Measurements from ENCODE around the gene LHX5. TPM values are rescaled to one million over a fixed set of nuclear protein-coding genes. Genes with fewer than 3 reads are reported as not detected.

The LHX5 gene
- total RNA-seq, 1 experiment from 2014 or later: not detected

DNA sequence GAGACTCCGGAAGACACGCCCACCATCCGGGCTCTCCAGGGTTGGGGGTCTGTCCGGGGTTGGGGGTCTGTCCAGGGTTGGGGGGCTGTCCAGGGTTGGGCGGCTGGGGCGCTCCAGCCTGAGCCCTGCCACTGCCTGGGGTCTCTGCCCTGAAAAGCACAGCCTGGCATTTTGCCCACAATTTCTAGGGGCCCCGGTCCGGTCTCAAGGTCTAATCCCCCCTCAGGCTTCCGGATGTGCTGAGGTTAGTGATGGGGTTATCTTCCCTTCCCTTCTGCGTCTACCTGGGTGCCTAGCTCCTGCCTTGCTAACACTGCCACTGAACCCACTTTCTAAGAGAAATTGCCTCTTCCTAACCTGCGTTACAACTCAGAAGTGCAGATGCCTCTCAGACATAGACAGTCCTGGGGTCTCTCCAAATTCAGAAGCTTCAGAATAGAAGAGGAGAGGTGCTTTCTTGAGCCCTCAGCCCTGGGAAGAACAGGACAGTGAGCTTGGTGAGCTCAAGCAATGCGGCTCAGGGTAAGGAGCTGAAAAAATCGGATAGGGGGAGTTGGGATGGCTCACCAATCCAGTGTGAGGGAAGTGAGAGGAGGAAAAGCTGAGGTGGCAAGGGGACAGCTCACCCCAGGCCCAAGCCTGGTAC lies 5.7 kb downstream of the LHX5 start:
- no TSS peak for BruUV-seq (replicated peaks)
- Mint-ChIP-seq H3K9me3 (ENCODE audit: low read depth, unreplicated experiment) (peaks cover 3% of the 10 kb centered on the region), H3K36me3 (ENCODE audit: insufficient read depth, unreplicated experiment) (no peaks in the 10 kb centered on the region)

DNA sequence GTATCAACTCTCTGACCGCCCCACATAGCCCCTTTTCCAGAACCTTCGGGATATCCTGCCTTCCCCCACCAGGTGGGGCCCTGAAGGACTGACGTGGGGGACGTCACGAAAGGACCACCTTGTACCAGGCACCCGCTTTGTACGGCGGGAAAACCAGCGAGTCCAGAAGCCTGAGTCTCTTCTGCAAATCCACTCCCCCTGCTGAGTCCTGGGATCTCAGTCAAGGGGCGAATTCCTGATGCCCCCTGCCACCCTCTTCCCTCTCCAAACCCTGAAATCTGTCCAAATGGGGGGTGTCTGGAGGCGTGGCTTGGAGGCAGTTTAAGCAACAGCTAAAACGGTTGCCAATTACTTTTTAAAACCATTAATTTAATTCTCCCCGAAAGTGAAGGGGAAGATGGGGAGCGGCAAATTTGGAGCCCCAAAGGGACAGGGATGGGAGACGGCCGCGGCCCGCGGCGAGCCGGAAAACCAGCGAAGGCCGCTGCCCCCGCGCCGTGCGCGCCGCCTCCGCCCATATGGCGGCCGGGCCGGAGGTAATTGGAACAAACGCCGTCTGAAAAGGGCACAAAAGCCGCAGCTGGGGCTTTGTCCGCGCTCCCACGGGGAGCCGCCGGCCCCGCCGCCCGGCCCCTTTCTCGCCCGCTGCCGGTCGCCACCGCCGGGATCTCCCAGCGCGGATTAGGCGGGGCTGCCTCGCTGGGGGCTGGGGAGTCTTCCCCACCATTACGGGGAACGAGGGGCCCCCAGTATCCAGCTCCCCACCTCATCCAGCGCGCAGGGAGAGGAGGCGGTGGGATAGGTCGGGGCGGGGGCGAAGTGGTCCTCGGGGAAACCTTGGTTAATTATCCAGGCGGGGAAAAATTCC lies 6.6 kb downstream of the LHX5 start:
- TF ChIP-seq, protein P1, sequence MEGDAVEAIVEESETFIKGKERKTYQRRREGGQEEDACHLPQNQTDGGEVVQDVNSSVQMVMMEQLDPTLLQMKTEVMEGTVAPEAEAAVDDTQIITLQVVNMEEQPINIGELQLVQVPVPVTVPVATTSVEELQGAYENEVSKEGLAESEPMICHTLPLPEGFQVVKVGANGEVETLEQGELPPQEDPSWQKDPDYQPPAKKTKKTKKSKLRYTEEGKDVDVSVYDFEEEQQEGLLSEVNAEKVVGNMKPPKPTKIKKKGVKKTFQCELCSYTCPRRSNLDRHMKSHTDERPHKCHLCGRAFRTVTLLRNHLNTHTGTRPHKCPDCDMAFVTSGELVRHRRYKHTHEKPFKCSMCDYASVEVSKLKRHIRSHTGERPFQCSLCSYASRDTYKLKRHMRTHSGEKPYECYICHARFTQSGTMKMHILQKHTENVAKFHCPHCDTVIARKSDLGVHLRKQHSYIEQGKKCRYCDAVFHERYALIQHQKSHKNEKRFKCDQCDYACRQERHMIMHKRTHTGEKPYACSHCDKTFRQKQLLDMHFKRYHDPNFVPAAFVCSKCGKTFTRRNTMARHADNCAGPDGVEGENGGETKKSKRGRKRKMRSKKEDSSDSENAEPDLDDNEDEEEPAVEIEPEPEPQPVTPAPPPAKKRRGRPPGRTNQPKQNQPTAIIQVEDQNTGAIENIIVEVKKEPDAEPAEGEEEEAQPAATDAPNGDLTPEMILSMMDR (IDR thresholded peaks at IDR 0.05; ENCODE audit: unreplicated experiment): no peak
- peaks cover 23% of the 10 kb centered on the region for H3K4me1 Mint-ChIP-seq (ENCODE audit: low read depth, unreplicated experiment)
- no TSS peak for BruUV-seq (replicated peaks)
- H3K27me3 Mint-ChIP-seq (ENCODE audit: unreplicated experiment): peaks cover 98% of the 10 kb centered on the region
- peaks cover 3% of the 10 kb centered on the region for H3K9me3 Mint-ChIP-seq (ENCODE audit: low read depth, unreplicated experiment)
- intact Hi-C loops (cut with micrococcal nuclease; ENCODE audit: unreplicated experiment): loop anchor here (10.0 kb wide), 1 partner anchor 260 kb away; no protein-coding TSS in a partner anchor
- no peak for DNase-seq
- H3K36me3 Mint-ChIP-seq (ENCODE audit: insufficient read depth, unreplicated experiment): no peaks in the 10 kb centered on the region
- CTCF ChIA-PET: interaction anchor here (0.6 kb wide), 1 partner anchor 891 kb away, joined by 3 read pairs; no protein-coding TSS in a partner anchor
- no peak overlapping the region for H3K4me3 Mint-ChIP-seq (ENCODE audit: low read depth, unreplicated experiment)
- no peak overlapping the region for H3K27ac Mint-ChIP-seq (ENCODE audit: unreplicated experiment)

More for the DNA sequence above, 5.7 kb downstream of the LHX5 start:
- Mint-ChIP-seq H3K4me3 (ENCODE audit: low read depth, unreplicated experiment) (peak overlapping the region; percentile 17), H3K27ac (ENCODE audit: unreplicated experiment) (no peak overlapping the region), H3K4me1 (ENCODE audit: low read depth, unreplicated experiment) (peaks cover 23% of the 10 kb centered on the region), H3K27me3 (ENCODE audit: unreplicated experiment) (peaks cover 98% of the 10 kb centered on the region)
- TF ChIP-seq, protein P1 (IDR thresholded peaks at IDR 0.05; ENCODE audit: unreplicated experiment): no peak
- intact Hi-C loops (cut with micrococcal nuclease; ENCODE audit: unreplicated experiment): loop anchor here (10.0 kb wide), 1 partner anchor 259 kb away; no protein-coding TSS in a partner anchor
- CTCF ChIA-PET: no interaction called here
- DNase-seq: no peak

DNA sequence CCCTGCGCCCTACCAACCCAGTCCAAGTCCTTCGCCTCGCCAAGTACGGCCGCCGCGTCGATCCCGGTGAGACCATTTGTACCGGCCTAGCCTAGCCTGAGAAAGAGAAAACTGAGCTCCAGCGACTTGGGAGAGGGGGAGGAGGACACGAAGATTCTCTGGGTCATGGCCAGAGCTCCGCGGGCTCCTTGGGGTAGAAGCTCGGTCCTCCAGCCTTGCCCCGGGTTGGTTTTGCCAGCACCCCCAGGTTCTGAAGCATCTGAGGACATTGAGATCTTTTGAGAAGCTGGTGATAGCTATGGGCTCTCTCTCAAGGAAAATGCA lies 7.3 kb downstream of the LHX5 start:
- CTCF ChIA-PET: interaction anchor here (0.6 kb wide), 1 partner anchor 892 kb away, joined by 3 read pairs; no protein-coding TSS in a partner anchor
- intact Hi-C loops (cut with micrococcal nuclease; ENCODE audit: unreplicated experiment): loop anchor here (10.0 kb wide), 1 partner anchor 260 kb away; no protein-coding TSS in a partner anchor
- BruUV-seq (replicated peaks): no TSS peak
- Mint-ChIP-seq H3K9me3 (ENCODE audit: low read depth, unreplicated experiment) (peaks cover 3% of the 10 kb centered on the region), H3K27me3 (ENCODE audit: unreplicated experiment) (peaks cover 98% of the 10 kb centered on the region), H3K4me3 (ENCODE audit: low read depth, unreplicated experiment) (no peak overlapping the region), H3K27ac (ENCODE audit: unreplicated experiment) (no peak overlapping the region), H3K36me3 (ENCODE audit: insufficient read depth, unreplicated experiment) (no peaks in the 10 kb centered on the region), H3K4me1 (ENCODE audit: low read depth, unreplicated experiment) (peaks cover 23% of the 10 kb centered on the region)
- TF ChIP-seq, protein P1 (IDR thresholded peaks at IDR 0.05; ENCODE audit: unreplicated experiment): no peak
- no peak for DNase-seq

DNA sequence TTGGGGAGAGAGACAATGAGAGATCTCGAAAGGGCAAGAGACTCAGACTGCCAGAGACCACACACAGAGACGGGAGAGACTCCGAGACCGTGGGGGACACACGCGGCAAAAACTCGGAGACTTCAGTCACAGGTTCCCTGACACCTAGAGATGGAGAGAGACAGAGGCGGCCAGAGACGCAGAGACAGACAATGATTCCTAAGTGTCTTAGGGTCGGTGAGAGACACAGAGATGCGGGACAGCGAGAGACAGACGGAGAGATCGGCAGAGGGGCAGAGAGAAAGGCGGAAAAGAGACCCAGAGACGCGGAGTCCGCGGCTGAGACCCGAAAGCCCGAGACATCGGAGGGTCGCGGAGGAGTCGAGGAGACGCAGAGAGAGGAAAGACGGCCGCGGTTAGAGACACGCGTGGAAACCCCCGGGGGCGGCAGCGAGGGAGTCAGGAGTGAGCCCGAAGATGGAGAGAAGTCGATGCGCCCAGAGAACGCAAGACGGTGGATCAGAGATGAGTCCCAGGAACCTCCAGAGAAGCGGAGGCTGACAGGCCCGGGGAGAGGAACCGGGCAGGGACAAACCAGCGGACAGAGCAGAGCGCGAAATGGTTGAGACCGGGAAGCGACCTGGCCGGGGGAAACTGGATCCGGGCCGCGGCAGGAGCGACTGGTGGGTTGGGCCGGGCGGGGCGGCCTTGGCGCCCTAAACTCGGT lies 7.8 kb downstream of the LHX5 start:
- BruUV-seq (replicated peaks): no TSS peak
- peaks cover 3% of the 10 kb centered on the region for H3K9me3 Mint-ChIP-seq (ENCODE audit: low read depth, unreplicated experiment)
- no peaks in the 10 kb centered on the region for H3K36me3 Mint-ChIP-seq (ENCODE audit: insufficient read depth, unreplicated experiment)
- DNase-seq: no peak
- H3K4me1 Mint-ChIP-seq (ENCODE audit: low read depth, unreplicated experiment): peaks cover 23% of the 10 kb centered on the region
- intact Hi-C loops (cut with micrococcal nuclease; ENCODE audit: unreplicated experiment): loop anchor here (10.0 kb wide), 1 partner anchor 261 kb away; no protein-coding TSS in a partner anchor
- H3K27me3 Mint-ChIP-seq (ENCODE audit: unreplicated experiment): peaks cover 98% of the 10 kb centered on the region
- CTCF ChIA-PET: interaction anchor here (0.6 kb wide), 1 partner anchor 892 kb away, joined by 3 read pairs; no protein-coding TSS in a partner anchor
- TF ChIP-seq, protein P1 (IDR thresholded peaks at IDR 0.05; ENCODE audit: unreplicated experiment): no peak
- H3K4me3 Mint-ChIP-seq (ENCODE audit: low read depth, unreplicated experiment): peak overlapping the region; percentile 4
- no peak overlapping the region for H3K27ac Mint-ChIP-seq (ENCODE audit: unreplicated experiment)
